GM23338 (cell line): ENCODE data around the gene PIM3. TPM values are rescaled to one million over a fixed set of nuclear protein-coding genes. Genes with fewer than 3 reads are reported as not detected.

ENCODE experiments used
- ATAC-seq: fragments of 200-7000 bp; cut with Tn5 transposase; 3 replicates; pipeline ENCODE4 v1.9.1; 2020
- DNase-seq: peaks from one replicate; pipeline ENCODE4 v3.0.0-alpha.2; 2015; ENCODE audit warnings: low spot score
- H2AFZ ChIP-seq: fragments of 200-600 bp; sonication (generic); 2 replicates; pipeline ENCODE4 v1.8.0; 2016; ENCODE audit warnings: antibody characterized with exemption, mild to moderate bottlenecking, moderate library complexity
- H3F3A ChIP-seq: fragments of 200-600 bp; sonication (generic); replicated peaks from 2 replicates; pipeline ENCODE4 v1.8.0; 2017; ENCODE audit warnings: antibody characterized with exemption, mixed run types, low read depth
- H3K27ac ChIP-seq: fragments of 200-600 bp; sonication (generic); 2 replicates; pipeline ENCODE4 v1.6.1; 2016; ENCODE audit warnings: low read depth
- H3K27me3 ChIP-seq: fragments of 200-600 bp; sonication (generic); 2 replicates; pipeline ENCODE4 v1.8.0; 2016; ENCODE audit warnings: mild to moderate bottlenecking, mixed run types, moderate library complexity; ENCODE audit not compliant: insufficient read depth
- H3K36me3 ChIP-seq: fragments of 200-600 bp; sonication (generic); 2 replicates; pipeline ENCODE4 v1.8.0; 2016; ENCODE audit warnings: mild to moderate bottlenecking; ENCODE audit not compliant: insufficient read depth
- H3K4me1 ChIP-seq: fragments of 200-600 bp; sonication (generic); 2 replicates; pipeline ENCODE4 v1.8.0; 2016; ENCODE audit warnings: mild to moderate bottlenecking, moderate library complexity; ENCODE audit not compliant: insufficient read depth
- H3K4me2 ChIP-seq: fragments of 200-600 bp; sonication (generic); 2 replicates; pipeline ENCODE4 v1.7.1; 2017; ENCODE audit warnings: mixed run types
- H3K4me3 ChIP-seq: fragments of 200-600 bp; sonication (generic); 2 replicates; pipeline ENCODE4 v1.6.1; 2016; ENCODE audit warnings: mixed run types
- H3K79me2 ChIP-seq: fragments of 200-600 bp; sonication (generic); replicated peaks from 2 replicates; pipeline ENCODE4 v1.8.0; 2017; ENCODE audit warnings: mild to moderate bottlenecking; ENCODE audit not compliant: insufficient read depth
- H3K9me2 ChIP-seq: fragments of 200-600 bp; sonication (generic); 2 replicates; pipeline ENCODE4 v1.8.0; 2017; ENCODE audit not compliant: insufficient read depth
- H4K20me1 ChIP-seq: fragments of 200-600 bp; sonication (generic); replicated peaks from 2 replicates; pipeline ENCODE4 v1.8.0; 2017; ENCODE audit warnings: mild to moderate bottlenecking; ENCODE audit not compliant: insufficient read depth
- H3K27ac Mint-ChIP-seq: 2 replicates; pipeline ENCODE4 v1.8.0; 2020; ENCODE audit warnings: inconsistent platforms, mild to moderate bottlenecking, moderate library complexity, mixed read lengths
- H3K27me3 Mint-ChIP-seq: 3 replicates; pipeline ENCODE4 v1.8.0; 2022; ENCODE audit warnings: low read depth, mild to moderate bottlenecking, moderate library complexity, mixed read lengths, inconsistent platforms; ENCODE audit not compliant: insufficient read depth, poor library complexity
- H3K36me3 Mint-ChIP-seq: 3 replicates; pipeline ENCODE4 v1.8.0; 2021; ENCODE audit warnings: low read depth, mild to moderate bottlenecking, inconsistent platforms, moderate library complexity, mixed read lengths
- H3K4me1 Mint-ChIP-seq: 3 replicates; pipeline ENCODE4 v1.8.0; 2020; ENCODE audit warnings: mild to moderate bottlenecking, inconsistent platforms, mixed read lengths
- H3K4me3 Mint-ChIP-seq: 3 replicates; pipeline ENCODE4 v1.8.0; 2021; ENCODE audit warnings: moderate library complexity, mild to moderate bottlenecking, inconsistent platforms, mixed read lengths
- H3K9me3 Mint-ChIP-seq: 3 replicates; pipeline ENCODE4 v1.8.0; 2020; ENCODE audit warnings: moderate library complexity, mild to moderate bottlenecking, inconsistent platforms, mixed read lengths
- CREB1 ChIP-seq: fragments of 250-450 bp; sonication (Bioruptor Pico); IDR thresholded peaks from 2 replicates; pipeline ENCODE4 v1.5.0; 2020; ENCODE audit warnings: low read depth, mild to moderate bottlenecking, moderate library complexity
- EZH2 ChIP-seq: fragments of 200-600 bp; sonication (generic); IDR thresholded peaks from one replicate; pipeline ENCODE4 v1.8.0; 2017; ENCODE audit warnings: antibody characterized with exemption, mild to moderate bottlenecking, low read depth; ENCODE audit not compliant: unreplicated experiment
- EZH2phosphoT487 ChIP-seq: fragments of 200-600 bp; sonication (generic); IDR thresholded peaks from one replicate; pipeline ENCODE4 v1.8.1; 2018; ENCODE audit warnings: antibody characterized with exemption; ENCODE audit not compliant: unreplicated experiment
- JUNB ChIP-seq: IDR thresholded peaks from one replicate; pipeline ENCODE4 v1.6.1; 2016; ENCODE audit warnings: antibody characterized with exemption; ENCODE audit not compliant: unreplicated experiment
- NANOG ChIP-seq: IDR thresholded peaks from 2 replicates; pipeline ENCODE4 v1.6.1; 2016; ENCODE audit warnings: antibody characterized with exemption, borderline replicate concordance
- REST ChIP-seq: IDR thresholded peaks from one replicate; pipeline ENCODE4 v1.6.1; 2018; ENCODE audit warnings: antibody characterized with exemption; ENCODE audit not compliant: unreplicated experiment
- STAT1 ChIP-seq: IDR thresholded peaks from one replicate; pipeline ENCODE4 v1.6.1; 2016; ENCODE audit warnings: antibody characterized with exemption; ENCODE audit not compliant: unreplicated experiment
- ZNF462 ChIP-seq: fragments of 250-450 bp; sonication (Bioruptor Pico); IDR thresholded peaks from 2 replicates; pipeline ENCODE4 v1.5.0; 2020; ENCODE audit warnings: mild to moderate bottlenecking, moderate library complexity
- polyA plus RNA-seq: library from polyadenylated mRNA; unstranded; fragments of >200 nt; fragmentation: Nextera tagmentation; extraction: Ambion mirVana; gene quantifications from 2 replicates; pipeline ENCODE4 v1.2.1, GENCODE V29; 2016
- total RNA-seq: library from RNA; depleted of rRNA; stranded (reverse); fragments of >200 nt; shearing (Covaris generic); gene quantifications from 2 replicates; pipeline ENCODE4 v1.2.3, GENCODE V29; 2014

The PIM3 gene
- total and polyA plus RNA-seq, 2 experiments from 2014 or later = 17.7 to 37.3 TPM

GRCh38 chr22:49927483-49928184 is 32.9 kb upstream of the PIM3 start:
- H3K4me1 ChIP-seq = no peaks in the 10 kb centered on the region; the same call in 1 of the 2 replicates
- no peak overlapping the region for H3K4me3 ChIP-seq
- no peak overlapping the region for H2AFZ ChIP-seq
- no peaks in the 10 kb centered on the region for H4K20me1 ChIP-seq
- no peaks in the 10 kb centered on the region for H3K36me3 ChIP-seq
- H3K9me2 ChIP-seq = no peaks in the 10 kb centered on the region
- no peak overlapping the region for H3K4me3 Mint-ChIP-seq
- no peak for DNase-seq
- no peaks in the 10 kb centered on the region for H3K79me2 ChIP-seq
- H3K27me3 Mint-ChIP-seq = peaks cover 18% of the 10 kb centered on the region
- ATAC-seq = no peak
- no peak overlapping the region for H3K27ac Mint-ChIP-seq
- no peaks in the 10 kb centered on the region for H3K9me3 Mint-ChIP-seq
- no peak overlapping the region for H3K27ac ChIP-seq
- H3K4me1 Mint-ChIP-seq = peaks cover 19% of the 10 kb centered on the region
- H3K4me2 ChIP-seq = no peak overlapping the region
- peaks cover 9% of the 10 kb centered on the region for H3K27me3 ChIP-seq
- H3F3A ChIP-seq = no peaks in the 10 kb centered on the region; the same call in 1 of the 2 replicates
- TF ChIP-seq REST (no peak), STAT1 (no peak), NANOG (no peak), CREB1 (CRISPR knock-in tag) (no peak), EZH2phosphoT487 (no peak), ZNF462 (CRISPR knock-in tag) (no peak), EZH2 (no peak), JUNB (no peak)
- H3K36me3 Mint-ChIP-seq = peaks cover 2% of the 10 kb centered on the region; the same call in 1 of the 3 replicates
